Stimulated activated CD4-positive, alpha-beta T cell treated with anti-CD3 and anti-CD28 coated beads, Interleukin-1b, Interleukin-23, amount 100 ng/mL, for 24 hours (primary cell): ENCODE results near the gene NDRG2.

Source experiments
- DNase-seq, 4 experiments: peaks; one replicate each; pipeline ENCODE4 v3.0.0-alpha.2; 2020; ENCODE audit warnings: low read depth in 4 of 4, low spot score in 1 of 4

Gene NDRG2

DNA sequence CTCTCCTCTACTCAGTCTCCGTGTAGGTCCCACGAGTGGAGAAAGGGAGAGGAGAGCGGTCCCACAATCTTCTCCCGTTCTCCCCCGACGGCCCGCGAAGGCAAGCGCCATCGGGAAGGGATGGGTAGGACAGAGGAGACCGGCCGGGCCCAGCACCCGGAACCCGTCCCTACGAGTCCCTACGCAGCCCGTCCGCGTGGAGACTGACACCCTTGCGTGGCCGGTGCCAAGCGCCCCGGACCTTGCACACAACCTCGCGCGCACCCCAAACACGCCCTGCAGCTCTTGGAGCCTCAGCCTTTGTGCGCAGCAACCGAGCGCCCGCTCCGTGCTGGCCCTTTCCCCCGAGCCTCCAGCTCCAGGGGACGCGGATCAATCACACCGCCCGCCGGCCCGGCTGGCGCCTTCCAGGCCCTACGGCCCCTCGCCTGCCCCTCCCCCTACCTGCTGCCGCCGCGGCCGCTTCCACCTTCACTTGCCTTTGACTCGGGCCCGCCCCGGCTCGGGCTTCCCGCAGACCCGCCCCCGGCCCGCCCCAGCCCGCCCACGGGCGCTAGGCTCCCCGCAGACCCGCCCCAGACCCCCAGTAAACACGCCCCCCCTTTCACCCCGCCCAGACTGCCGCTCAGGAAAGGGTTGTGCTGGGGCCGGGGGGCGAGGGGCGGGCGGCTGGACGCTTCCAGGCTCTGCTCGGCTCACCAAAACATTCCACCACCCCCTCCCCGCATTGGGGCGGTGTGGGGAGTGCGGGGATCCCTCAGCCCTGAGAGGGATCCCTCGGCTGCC lies at the start of gene NDRG2:
TSS of gene NDRG2 (minus strand) at position 477 of the 786 bp plus-strand sequence. CDS start 1,746 bp downstream, outside the sequence.
- DNase-seq: peak; percentile 40 to 57 (median 46)

DNA sequence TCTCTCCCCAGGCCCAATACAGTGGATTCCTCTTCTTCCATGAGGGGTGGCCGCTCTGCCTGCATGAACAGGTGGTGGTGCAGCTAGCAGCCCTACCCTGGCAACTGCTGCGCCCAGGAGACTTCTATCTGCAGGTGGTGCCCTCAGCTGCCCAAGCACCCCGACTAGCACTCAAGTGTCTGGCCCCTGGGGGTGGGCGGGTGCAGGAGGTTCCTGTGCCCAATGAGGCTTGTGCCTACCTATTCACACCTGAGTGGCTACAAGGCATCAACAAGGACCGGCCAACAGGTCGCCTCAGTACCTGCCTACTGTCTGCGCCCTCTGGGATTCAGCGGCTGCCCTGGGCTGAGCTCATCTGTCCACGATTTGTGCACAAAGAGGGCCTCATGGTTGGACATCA lies 49.1 kb upstream of the NDRG2 start:
- no peak for DNase-seq

DNA sequence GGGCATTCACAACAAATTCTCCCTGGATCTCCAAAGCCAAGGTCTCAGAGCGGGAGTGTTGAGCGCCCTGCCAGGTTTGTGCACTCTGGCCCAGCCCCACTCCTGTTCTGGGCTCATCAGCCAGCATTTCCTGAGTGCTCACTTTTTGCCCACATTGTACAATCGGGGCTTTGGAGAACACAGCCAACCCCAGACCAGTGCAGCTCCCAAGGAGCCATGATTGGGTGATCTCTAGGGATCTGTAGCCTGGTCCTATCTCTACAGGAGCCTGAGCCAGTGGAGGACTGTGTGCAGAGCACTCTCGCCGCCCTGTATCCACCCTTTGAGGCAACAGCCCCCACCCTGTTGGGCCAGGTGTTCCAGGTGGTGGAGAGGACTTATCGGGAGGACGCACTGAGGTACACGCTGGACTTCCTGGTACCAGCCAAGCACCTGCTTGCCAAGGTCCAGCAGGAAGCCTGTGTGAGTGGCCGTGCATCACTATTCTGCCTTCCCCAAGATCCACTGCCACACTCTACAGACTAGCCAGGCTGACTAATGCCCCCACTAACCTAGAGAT lies 48.0 kb upstream of the NDRG2 start:
- DNase-seq: no peak

DNA sequence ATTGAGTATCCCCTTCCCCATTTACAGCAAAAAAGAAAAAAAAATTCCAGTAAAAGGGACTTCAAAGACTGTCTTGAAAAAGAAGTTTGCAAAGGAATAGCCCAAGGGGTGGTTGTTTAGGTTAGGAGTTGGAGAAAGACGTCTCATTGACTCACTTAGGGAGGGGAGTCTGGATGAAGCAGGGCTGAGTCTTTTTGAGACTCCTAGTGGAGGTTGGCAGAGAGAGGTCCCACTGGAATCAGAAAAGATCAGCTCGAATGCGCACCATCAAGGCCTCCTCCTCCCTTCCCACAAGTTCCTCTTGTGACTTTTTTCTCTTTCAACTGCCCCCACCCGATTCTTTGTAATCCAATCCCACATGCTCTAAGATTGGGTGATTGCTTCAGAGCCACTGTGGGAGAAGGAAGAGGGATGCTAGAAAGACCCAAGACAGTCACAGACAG lies 47.2 kb upstream of the NDRG2 start:
- no peak for DNase-seq

DNA sequence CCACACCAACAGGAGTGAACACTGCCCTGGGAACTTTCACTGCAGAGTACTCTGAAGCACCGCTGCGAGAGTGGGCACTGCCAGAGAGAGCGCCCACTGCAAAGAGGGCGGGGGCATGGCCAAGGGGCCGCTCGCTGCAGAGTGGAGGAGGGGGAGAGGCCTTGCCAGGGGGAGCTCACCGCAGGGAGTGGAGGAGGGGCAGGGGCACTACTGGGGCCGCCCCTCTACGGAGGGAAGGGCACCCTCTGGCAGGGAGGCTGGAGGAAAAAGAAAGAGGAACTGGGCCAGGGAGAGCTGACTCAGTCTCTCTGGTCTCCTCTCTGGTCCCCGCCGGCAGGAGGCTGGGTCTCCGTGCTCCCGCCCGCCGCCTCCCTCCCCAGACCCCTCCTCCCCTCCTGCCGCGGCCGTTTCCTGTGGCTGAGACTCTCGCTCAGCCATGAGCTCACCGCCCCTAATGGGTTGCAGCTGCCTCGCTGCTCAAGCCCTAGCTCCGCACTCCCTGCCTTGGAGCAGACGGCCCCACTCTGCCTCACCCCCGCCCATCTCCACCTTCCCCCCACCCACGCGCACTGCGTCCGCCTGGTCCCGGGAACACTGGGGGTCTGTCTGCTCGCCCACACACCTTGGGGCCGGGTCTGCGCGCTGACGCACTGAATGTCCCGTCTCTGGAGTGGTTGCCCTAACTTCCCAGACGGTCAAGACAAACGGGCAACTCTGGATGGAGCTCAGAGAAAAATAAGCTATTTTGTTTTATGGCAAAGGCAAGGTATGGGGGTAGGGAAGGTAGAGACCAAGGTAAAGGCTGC lies 46.6 kb upstream of the NDRG2 start:
- peak in 1 of 4 experiments; percentile 41 for DNase-seq

DNA sequence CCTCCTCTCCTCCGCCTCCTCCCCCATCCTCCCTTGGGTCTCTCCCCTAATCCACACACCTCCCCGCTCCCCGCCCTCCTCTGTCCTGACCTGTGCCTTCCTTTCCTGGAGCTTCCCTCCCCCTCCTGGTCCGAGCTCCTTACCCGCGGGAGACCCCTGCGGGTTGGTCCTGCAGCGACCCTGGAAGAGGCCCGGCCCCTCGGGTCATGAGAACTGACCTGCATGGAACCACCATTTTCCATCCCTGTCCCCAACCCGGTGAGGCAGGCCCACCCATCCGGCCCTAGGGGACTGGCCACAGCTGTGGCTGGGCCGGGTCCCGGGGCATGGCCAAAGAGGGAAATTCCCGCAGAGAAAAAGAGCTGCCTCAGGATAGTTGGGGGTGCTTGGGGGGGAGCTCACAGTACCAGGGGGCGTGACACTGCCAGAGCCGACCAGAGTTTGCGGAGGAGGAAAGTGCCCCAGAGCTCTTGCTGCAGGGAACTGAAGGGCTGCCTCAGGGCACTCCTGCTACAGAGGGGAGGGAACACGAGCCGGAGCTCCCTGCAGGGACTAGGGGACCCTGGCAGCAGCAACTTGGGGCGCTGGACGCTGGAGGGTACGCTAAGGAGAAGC lies 45.9 kb upstream of the NDRG2 start:
- no peak for DNase-seq

DNA sequence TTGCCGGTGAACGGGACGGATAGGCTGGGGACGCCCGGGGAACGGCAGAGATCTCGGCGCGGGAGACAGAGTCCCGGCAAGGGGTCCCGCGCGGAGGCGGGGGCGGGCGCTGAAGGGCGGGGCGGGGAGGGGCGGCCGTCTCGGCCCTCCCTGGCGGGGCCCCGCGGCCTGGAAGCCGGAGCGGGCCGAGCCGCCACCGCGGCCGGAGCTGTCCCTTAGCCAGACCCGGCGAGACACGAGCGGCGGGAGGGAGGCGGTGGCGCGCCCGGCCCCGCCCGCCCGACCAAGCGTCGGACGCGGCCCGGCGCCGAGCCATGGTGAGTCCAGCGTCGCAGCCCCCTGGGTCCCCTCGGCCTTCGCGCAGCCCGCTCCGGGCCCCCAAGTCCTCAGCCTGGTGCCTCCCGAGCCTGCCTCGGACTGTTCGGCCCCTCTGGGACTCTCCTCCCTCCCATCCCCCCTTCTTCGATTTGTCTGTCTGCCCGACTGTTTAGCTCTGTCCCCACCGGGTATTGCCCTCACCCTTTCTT lies 45.3 kb upstream of the NDRG2 start, which contains the start of gene ARHGEF40:
TSS of gene ARHGEF40 (plus strand) at position 222 of the 527 bp plus-strand sequence. CDS start at position 315, 93 bp downstream.
- DNase-seq: no peak

DNA sequence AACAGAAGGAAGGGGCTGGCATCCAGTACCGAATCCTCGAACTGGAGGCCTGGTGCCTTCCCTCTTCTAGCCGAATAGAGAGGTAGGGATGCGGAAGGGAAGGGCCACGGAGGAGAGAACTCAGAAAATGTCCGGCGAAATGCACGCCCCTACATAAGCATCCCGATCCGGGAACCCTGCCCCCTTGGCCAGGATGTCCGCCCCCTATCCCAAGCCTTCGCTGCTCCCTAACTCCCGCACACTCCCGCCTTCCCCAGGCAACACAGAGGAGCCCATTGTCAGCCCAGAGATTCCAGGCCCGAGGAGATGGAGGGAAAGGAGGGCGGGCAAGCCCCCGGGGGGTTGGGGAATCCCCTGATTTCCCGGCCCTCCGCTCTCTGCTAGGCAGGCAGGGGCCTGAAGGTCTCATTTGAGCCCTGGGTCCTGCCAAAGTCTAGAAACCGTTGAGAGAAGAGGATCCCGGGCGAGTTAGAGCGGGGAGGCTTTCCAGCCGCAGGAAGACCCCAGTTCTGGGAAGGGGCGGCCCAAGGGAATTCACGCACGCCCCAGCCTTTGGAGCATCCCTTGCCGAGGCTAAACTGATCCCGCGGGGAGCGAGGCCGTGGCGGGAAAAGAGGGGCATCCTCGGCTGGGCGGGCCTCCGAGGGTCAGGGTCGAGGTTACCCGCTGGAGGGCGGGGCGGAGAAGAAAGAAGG lies 44.7 kb upstream of the NDRG2 start:
- no peak for DNase-seq

DNA sequence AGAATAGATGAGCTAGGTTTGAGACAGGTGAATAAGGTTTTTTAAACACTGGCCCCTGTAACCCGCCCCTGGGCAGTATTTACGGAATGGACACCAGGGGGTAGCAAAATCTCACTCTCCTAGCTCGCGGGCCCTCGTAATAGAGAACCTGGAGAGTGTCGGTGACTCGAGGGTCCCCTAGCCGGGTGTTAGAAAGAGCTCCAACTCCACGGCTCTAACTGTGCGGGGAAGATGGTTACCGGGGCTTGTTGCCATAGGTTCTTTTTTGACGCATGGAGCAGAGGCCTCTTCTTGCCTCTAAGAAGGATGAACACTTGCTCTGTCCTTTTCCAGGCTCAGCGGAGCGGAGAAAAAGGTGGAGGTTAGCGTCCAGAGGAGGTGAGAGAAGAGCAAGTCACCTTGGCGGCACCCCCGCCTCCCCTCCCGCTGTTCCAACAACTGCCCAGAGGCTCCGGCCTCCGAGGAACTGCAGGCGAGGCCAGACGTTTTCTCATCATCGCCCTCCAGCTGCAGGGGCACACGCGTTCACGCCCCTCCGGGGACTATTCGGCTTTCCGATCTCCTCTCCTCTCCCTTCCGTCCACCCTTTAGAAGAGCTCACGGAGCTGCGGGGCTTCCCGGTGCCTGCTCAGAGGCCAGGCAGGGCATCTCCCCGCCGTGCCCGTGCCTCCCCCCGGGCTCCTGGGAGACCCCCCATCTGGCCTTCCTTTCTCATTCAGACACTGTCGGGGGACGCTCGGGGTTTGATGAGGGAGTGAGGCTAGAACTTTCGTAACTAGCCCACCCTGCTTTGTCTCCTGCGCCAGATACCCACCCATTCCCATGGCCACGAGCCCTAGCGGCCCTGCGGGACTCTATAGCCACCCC lies 43.9 kb upstream of the NDRG2 start:
- DNase-seq: no peak

DNA sequence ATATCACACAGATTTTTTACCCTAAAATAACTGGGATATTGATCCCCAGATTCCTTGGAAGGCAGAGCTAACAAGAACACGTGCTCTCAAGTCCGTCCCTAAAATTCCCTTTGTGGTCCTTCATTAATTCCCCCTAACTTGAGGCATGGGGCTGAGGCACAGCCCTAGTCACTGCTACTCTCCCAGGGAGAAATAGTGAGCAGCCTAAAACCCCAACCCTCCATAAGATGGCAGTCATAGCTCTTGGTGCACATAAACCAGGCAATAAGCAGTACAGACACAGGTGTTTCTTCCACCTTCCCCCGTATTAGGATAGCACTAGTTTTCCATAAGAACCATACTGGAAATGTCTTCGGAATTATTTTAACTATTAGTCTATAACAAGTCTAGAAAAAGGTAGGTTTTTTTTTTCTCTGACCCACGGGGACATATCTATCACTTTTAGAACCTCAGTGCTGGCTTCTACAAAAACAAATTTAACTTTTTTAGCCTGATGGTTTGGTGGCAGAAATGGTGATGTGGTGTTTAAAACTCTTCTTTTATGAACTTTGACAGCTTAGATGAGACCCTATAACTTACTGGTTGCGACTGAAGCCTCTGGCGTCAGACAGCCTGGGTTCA lies 42.1 kb upstream of the NDRG2 start:
- DNase-seq: no peak

DNA sequence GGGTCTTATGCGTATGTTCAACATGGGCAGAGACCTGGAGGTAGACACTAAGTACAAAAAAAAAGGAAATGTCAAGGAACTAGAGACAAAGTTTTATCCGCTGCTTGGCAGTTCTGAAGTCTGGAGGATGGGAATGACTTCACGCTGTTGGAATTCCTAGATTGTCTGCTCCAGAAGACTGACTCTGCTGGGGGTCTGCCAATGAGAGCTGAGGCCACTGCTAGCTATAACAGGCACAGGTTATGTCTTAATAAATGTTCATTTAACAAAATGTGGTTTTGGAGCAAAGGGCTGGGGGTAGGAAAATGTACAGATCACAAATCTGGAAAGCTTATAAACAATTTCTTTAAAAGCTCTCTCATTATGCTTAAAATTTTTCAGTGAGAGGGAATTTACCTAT lies 38.6 kb upstream of the NDRG2 start:
- DNase-seq: no peak

DNA sequence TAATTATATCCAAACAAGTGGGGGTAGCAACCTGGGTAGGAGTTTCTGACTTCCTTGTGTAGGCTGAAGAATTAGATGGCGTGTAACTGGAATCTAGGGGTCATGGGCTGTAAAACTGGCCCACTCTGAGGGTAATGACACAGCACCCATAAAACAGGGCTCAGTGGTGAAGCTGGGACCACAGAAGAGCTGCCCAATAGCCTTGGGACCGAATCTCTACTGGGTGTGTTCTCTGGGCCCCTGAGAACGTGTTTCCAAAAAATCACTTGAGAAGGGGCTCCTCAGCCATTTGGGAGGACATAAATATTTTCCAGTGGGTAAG lies 36.4 kb upstream of the NDRG2 start:
- no peak for DNase-seq

DNA sequence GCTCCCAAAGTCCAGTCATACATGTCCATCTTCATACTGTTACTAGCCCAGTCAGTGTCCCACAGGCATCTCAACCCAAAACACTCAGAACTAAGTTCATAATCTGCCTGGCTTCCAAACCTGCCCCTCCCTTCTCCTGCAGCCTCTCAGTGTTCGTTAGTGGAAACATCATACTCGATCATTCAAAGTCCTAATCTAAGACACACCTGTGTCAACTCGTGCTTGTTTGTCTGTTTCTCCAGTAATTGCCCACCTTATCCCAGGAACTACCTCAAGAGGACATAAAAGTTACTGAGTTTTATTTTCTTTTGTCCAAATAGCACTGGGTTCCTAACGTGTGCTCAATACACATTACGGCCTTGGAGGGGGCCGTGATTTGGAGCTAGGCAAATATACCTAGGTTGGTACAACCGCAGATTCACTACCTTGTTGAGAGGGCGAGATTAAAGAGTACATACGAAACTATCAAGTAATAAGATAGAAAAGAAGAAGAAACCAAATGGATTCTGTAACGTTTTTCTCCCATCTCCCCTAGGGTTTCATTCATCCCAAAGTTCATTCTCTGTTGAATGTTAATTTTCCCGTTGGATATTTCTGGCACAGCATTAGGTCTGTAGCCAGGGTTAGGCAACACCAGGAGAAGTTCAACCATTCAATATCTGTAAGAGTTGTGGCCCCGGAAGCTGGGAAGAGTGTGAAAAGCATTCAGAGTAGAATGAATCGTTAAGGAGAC lies 35.9 kb upstream of the NDRG2 start:
- no peak for DNase-seq

DNA sequence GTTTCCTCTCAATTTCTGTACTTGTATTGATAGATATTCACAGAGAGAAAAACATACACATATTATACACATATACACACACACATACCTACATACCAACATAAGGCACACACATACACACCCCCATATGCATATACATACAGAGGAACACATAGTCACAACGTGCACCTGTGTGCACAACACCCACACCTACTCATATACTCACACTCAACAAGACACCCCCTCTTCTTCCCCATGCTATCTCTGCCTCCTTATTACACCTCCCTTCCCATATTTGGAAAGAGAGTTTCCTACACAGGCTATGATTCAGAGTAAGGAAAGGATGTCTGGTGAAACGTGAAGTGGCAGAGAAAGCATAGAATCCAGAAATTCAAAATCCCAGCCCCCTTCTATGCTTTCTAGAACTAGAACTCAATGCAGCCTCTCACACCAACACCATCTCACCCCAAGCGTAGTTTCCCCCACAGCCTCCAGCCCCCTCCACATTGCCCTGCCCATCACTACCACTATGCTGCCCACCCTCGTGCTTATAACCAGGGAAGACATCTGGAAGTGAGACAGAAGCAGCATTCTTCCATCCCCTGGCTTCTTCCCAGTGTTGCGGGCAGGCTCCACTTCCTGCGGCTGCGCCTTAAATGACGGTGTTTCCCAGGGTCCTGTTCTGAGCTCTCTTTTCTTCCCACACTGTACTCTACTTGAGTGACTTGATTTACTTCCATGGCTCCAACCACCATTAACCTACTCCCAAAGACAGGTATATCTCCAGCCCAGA lies 35.2 kb upstream of the NDRG2 start:
- no peak for DNase-seq

DNA sequence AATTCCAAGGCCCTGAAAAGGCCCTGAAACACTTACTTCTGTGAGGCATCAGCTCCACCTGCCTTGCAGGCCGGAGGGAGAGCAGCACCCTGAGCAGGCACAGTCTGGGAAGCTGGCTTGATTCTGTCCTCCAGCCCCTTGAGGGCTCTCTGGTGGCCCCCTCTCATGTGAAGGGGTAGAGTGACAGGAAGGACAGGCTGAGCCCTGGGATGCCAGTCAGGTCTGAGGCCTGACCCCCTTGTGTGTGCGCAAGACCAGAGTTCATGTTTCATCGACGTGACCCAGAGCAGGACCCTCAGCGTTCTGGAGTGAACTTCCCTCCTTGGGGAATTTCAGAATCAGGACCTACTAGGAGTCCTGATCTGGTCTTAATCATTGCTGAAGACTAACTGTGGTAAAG lies 34.0 kb upstream of the NDRG2 start:
- DNase-seq: no peak

DNA sequence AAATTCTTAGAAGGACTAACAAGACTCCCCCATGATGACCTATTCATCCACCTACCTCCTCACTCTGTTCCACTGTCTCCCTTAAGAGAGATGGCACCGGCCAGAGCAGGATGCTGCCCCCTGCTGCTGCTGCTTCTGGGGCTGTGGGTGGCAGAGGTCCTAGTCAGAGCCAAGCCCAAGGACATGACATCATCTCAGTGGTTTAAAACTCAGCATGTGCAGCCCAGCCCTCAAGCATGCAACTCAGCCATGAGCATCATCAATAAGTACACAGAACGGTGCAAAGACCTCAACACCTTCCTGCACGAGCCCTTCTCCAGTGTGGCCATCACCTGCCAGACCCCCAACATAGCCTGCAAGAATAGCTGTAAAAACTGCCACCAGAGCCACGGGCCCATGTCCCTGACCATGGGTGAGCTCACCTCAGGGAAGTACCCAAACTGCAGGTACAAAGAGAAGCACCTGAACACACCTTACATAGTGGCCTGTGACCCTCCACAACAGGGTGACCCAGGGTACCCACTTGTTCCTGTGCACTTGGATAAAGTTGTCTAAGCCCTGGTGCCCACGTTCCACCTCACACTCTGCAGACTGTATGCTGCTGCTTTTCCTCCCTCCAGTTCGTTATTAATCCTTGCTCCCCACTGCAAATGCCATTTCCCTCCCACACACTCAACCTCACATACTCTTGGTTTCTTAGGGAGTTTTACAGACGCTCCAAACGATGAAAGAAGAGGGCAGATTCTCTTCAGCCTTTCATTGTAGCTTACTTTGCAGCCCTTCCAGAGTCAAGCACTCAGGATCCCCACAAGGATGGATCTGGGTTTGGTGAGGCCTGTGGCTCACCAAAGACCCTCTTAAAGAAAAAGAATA lies 33.2 kb upstream of the NDRG2 start, which contains the start of gene RNASE8:
TSS of gene RNASE8 (plus strand) at position 20 of the 873 bp plus-strand sequence. CDS start at position 91, 71 bp downstream.
- DNase-seq: no peak
